Measurements from ENCODE around the gene THSD7A. TPM values are rescaled to one million over a fixed set of nuclear protein-coding genes. Genes with fewer than 3 reads are reported as not detected.
A peak's percentile ranks its signal among the peaks of the same experiment; 100 is the strongest.

THSD7A gene
- total RNA-seq, 1 donor from 2014 or later, result 21.6 TPM

GRCh38 chr7:11750191-11750590 lies 81.8 kb downstream of the THSD7A start:
- DNase-seq (ENCODE audit: low spot score), result no peak

- DNase-seq (ENCODE audit: low spot score), result no peak
Observed at GRCh38 chr7:11749629-11750028, 82.4 kb downstream of the THSD7A start.

- no peak for DNase-seq (ENCODE audit: low spot score)
Observed at GRCh38 chr7:11748884-11749283, 83.1 kb downstream of the THSD7A start.

- DNase-seq (ENCODE audit: low spot score), result no peak
Observed at GRCh38 chr7:11747715-11748485, 84.1 kb downstream of the THSD7A start.

GRCh38 chr7:11746591-11746990 lies 85.4 kb downstream of the THSD7A start:
- no peak for DNase-seq (ENCODE audit: low spot score)

DNA sequence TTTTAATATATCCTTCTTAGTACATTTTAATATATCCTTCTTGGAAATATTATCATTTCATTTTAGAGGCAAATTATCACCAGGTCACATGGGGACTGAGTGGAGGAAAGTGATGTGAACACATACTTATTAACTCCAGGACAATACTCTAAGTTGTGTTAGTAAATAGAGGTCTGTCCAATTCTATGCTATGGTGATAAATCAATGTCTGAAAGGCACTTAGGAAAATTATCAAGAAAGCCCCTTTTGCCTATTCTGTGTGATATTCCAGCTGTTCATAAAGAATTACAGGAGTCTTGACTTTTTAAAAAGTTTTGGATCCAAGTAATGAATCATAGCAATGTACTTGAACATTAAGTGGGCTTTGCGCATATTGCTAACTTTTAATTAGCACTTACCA lies 88.5 kb downstream of the THSD7A start:
- no peak for DNase-seq (ENCODE audit: low spot score)

GRCh38 chr7:11743016-11743415 lies 89.0 kb downstream of the THSD7A start:
- DNase-seq (ENCODE audit: low spot score), result no peak

GRCh38 chr7:11742496-11742895 lies 89.5 kb downstream of the THSD7A start:
- DNase-seq (ENCODE audit: low spot score), result no peak

DNA sequence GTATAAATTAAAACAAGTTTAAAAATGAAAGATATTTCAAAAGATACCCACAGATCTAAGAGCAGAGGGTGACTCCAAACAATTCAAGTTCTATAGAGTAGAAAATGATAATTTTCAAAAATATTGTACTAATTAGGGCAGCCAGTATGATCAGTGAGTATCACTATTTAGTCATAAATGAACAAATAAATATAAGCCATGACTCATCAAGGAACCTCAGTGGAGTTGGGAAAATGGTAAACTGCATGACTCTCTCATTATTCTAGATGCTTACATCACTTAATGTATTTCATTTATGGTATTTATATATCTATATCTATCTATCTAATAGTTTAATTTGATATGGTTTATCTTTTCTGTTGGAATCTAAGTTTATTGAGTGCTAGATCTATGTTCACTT lies 94.3 kb downstream of the THSD7A start:
- no peak for DNase-seq (ENCODE audit: low spot score)

- DNase-seq (ENCODE audit: low spot score), result no peak
Observed at GRCh38 chr7:11732207-11732606, 99.8 kb downstream of the THSD7A start.

- no peak for DNase-seq (ENCODE audit: low spot score)
Observed at GRCh38 chr7:11730725-11731124, 101.3 kb downstream of the THSD7A start.

- DNase-seq (ENCODE audit: low spot score), result no peak
Observed at GRCh38 chr7:11727864-11728263, 104.1 kb downstream of the THSD7A start.

DNA sequence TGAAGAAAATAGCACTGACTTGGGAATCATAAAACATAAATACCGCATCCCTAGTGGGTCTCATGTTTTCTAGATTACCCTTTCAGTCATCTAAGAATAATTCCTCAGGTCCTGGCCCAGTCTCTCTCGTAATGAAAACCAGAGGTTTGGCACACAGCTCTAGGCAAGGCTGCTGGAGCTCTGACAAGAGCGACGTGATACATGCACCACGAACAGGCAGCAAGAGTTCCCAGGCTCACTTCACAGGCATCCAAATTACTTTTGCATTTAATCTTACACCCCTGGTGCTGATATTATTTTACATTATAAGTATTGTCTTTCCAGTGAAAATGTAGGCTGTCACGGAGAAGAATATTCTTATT lies 105.2 kb downstream of the THSD7A start:
- DNase-seq (ENCODE audit: low spot score), result peak; percentile 46

GRCh38 chr7:11726001-11726793 lies 105.8 kb downstream of the THSD7A start:
- no peak for DNase-seq (ENCODE audit: low spot score)

GRCh38 chr7:11716185-11716584 lies 115.8 kb downstream of the THSD7A start:
- no peak for DNase-seq (ENCODE audit: low spot score)

DNA sequence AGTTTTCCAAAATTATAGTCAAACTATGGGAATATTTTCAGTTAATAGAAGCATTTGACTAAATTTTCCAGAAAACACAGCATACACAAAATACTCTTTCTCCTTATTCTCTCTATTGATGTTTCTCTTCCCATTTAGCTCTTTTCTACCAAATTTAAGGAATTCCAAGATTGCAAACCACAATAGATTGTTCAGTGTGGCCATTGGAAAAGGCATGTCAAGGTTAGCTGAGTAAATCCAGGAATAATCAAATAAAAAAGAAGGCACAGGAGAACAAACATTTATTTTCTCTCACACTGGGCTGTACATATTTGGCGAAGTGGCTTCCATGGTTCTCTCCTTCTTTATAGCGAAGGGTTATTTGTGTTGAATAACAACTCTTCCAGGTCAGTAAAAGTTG lies 117.3 kb downstream of the THSD7A start:
- DNase-seq (ENCODE audit: low spot score), result no peak

GRCh38 chr7:11714205-11714604 lies 117.8 kb downstream of the THSD7A start:
- no peak for DNase-seq (ENCODE audit: low spot score)

DNA sequence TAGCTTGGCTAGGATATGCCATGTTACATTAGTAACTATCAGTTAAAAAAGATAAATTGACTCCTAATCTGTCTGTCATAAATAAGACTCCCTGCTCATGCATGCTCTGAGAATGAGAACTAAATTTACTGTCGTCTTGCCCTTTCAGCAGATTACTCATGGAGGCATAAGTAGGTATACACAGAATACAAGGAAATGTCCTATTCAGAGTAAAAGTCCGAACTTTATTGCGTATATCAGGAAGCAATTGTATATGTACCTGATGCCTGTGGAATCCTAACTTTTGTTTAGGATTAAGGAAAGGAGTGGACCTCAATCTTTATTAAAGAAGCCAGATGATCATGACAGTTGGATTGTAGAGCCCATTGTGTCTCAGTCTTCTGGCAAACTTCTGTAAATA lies 118.6 kb downstream of the THSD7A start:
- DNase-seq (ENCODE audit: low spot score), result no peak

DNA sequence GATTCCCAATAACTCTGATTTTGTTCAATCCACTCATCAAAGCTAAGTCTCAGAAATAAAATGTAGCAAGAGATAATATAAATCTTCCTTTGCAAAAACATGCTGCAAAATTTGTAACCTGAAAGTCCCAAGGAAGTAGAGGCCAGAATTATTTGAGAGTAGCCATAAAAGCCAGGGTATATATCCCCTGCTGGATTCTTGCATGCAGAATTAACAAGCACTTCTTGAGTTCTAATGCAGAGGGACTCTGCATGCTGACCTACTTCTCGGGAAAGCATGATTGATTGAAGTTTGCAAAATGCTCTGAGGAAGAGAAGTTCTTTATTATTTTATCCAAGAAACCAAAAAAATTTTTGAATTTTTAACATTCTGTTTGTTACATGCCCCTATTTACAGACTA lies 121.6 kb downstream of the THSD7A start:
- no peak for DNase-seq (ENCODE audit: low spot score)

DNA sequence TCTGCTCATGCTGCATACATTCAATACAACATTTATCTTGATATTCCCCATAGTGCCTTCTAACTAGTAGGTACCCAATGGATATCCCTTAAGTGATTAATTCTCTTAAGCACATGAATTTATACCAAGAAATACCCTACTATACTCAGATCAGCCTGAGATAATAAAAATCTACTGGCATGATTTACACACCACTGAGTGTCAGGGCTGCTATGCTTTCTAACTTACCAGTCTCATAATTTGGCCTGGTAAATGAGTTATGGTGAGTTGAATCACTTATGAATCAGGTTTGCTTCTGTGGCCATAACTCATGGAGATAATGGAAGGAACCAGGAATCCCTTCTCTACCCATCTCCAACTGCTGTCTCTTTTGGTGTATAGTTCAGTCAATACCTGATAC lies 122.8 kb downstream of the THSD7A start:
- DNase-seq (ENCODE audit: low spot score), result no peak

DNA sequence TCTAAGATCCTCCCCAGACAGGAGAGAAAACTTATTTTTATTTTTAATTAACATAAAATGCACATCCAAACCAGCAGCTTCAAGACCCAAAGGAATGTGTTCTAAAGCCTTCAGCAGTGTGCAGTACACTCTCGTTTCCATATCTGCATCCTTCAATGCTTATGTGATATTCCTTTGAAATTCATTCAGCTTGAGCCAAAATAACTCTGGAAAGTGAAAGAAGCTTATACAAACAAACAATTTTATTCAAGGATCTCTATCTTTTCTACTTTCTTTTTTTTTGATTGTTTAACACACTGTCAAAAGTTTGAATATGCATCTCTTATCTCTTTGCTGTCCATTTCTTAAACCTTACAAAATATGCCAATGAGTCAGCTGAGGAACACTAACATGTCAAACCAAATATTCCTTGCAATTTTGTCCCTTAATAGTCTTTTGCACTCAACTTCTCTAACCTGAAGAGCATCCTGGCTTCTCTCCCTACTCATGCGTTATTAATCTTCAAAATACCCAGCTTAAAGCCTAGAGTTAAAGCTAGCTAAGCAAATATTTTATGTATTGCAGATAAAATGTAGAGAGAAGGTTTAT lies 124.3 kb downstream of the THSD7A start:
- DNase-seq (ENCODE audit: low spot score), result no peak

DNA sequence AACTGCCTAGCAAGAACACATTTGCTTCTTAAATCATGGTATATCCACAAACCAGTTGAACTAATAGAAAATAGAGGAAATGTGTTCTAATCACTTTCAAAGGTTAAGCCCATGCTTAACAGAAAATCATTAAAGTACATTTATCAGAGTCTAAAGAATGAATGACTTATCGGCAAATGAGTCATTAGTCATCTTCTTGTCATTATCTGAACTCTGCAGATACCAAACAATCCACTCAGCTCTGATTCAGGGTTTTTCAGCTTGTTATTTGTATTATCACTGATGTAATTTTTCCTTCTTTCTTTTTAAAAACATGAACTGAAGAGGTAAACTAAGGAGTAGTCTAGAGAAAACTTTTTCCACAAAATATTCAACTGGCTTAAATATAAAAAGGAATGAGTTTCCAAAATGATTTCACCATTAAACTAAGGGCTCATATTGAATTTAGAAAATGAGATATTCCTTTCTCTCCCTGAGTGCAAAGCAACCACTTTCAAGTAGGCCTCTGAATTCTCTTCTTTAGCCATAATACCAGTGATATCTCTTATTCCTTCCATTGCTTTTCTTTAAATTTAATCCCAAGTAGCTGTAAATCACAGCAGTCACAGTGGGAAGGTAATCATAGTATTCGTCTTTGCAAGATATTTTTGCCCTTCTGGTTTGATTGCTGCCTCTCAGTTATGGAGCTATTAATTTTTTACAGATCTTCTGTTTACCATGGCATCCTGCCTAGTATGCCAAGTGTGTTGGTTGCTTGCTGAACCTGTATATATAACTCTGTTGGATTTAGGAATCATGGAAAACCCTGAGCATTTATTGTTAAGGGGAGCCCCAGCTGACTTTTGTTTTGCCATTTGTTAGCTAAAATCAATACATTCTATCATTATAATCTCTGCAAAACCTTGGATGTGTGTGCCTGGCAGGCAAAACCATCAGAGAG lies 125.1 kb downstream of the THSD7A start:
- no peak for DNase-seq (ENCODE audit: low spot score)

Data from ureter (tissue), 1 donor.